Suprapubic skin (tissue), 4 donors: ENCODE data around the gene KCTD18. TPM values are rescaled to one million over a fixed set of nuclear protein-coding genes. Genes with fewer than 3 reads are reported as not detected.

Source experiments
- DNase-seq, 2 donors: peaks; one replicate each; pipeline ENCODE4 v3.0.0-alpha.2; 2019; ENCODE audit warnings: low spot score in 2 of 2
- H3K27ac ChIP-seq: fragments of 200-600 bp; sonication (generic); one replicate; pipeline ENCODE4 v1.5.1; 2019
- H3K27me3 ChIP-seq: fragments of 200-600 bp; sonication (generic); one replicate; pipeline ENCODE4 v1.5.1; 2019
- H3K36me3 ChIP-seq: fragments of 200-600 bp; sonication (generic); one replicate; pipeline ENCODE4 v1.5.1; 2019
- H3K4me1 ChIP-seq: fragments of 200-600 bp; sonication (generic); one replicate; pipeline ENCODE4 v1.5.1; 2019
- H3K4me3 ChIP-seq: fragments of 200-600 bp; sonication (generic); one replicate; pipeline ENCODE4 v1.5.1; 2019; ENCODE audit warnings: mild to moderate bottlenecking
- H3K9me3 ChIP-seq: fragments of 200-600 bp; sonication (generic); one replicate; pipeline ENCODE4 v1.5.1; 2019
- EP300 ChIP-seq: sonication (generic); formaldehyde crosslinking; IDR thresholded peaks from one replicate; pipeline ENCODE4 v1.6.1; 2017; ENCODE audit warnings: antibody characterized with exemption
- POLR2A ChIP-seq, 2 donors: fragments of 450-650 bp; IDR thresholded peaks; one replicate each; pipeline ENCODE4 v1.6.1; 2017; ENCODE audit warnings: antibody characterized with exemption in 2 of 2, mild to moderate bottlenecking in 2 of 2, moderate library complexity in 2 of 2
- POLR2AphosphoS5 ChIP-seq, 3 donors: sonication (generic); formaldehyde crosslinking; IDR thresholded peaks; one replicate each; pipeline ENCODE4 v1.6.1; 2017; ENCODE audit warnings: antibody characterized with exemption in 3 of 3
- WGBS: methylation state at CpG from one replicate; pipeline ENCODE4 v1.1.5; 2018; 5-methylcytosine and 5-hydroxymethylcytosine counted together
- total RNA-seq, 4 donors: library from RNA; depleted of rRNA; stranded (reverse); fragments of >200 nt; gene quantifications; one replicate each; pipeline ENCODE4 v1.1.0, GENCODE V29; 2016
- TF ChIP-seq, protein P1 (sequence below), 2 donors: fragments of 200-600 bp in 1 of 2; fragments of 450-650 bp in 1 of 2; sonication (generic) in 1 of 2; IDR thresholded peaks; one replicate each; pipeline ENCODE4 v1.5.1; 2016 to 2019; ENCODE audit warnings: antibody characterized with exemption in 2 of 2, mild to moderate bottlenecking in 1 of 2, moderate library complexity in 1 of 2

The KCTD18 gene
- total RNA-seq, 4 donors from 2014 or later: 14.0 to 22.8 (median 21.2) TPM

DNA sequence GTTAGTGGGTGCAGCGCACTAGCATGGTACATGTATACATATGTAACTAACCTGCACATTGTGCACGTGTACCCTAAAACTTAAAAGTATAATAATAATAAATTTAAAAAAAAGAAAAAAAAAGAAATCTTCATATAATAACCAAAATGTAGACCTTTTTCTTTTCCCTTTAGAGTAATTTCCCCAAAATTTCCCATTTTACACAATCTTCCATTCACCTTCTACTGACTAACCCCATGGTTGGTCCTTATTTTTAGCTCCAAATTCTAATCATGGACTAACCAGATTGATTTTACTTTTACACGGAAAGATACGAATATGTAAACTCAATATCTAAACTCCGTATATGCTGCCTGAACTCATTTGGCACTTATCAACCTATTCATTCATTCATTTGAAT, 7.7 kb downstream of the KCTD18 start:
- Histone ChIP-seq H3K4me1 (no peaks in the 10 kb centered on the region), H3K27me3 (no peaks in the 10 kb centered on the region), H3K36me3 (peaks cover 33% of the 10 kb centered on the region), H3K9me3 (no peaks in the 10 kb centered on the region), H3K4me3 (no peak overlapping the region), H3K27ac (no peak overlapping the region)
- no peak for DNase-seq
- WGBS: 94% methylated on average over 5 of the region's 5 CpGs
- TF ChIP-seq POLR2AphosphoS5 (IDR thresholded peaks at IDR 0.05): no peak
- no peak for TF ChIP-seq EP300

DNA sequence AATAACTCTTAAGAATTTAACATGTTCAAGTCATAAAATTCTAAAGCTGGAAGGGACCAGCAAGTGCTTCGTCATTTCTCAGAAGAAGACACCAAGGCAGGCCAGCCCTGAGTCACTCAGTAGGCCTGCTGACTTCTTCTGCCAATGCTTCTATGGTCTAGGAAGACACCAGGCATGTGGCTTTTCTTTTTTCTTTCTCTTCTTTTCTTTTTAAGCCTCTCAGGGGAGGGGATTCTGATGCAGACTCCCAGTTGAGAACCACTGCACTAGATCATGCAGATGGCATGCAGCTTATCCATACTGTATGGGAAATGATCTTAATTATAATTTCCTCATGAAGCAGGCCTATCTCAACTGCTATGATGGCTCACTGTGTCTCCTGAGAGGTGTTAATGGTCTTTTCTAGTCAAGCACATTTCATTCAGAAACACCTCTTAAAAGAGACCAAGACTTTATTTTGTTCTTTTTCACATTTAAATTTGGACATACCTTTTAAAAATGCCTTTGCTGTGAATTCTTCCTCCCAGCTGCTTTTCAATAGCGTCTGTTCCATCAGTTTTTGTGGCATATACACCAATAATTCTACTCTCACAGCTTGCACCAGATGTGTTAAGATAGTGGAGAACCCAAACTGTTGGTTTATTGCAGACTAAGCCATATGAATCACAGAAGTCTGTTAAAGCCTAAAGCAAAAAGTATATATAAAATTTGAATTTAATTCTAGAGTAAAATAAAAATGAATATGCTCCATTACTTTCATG, 11.3 kb downstream of the KCTD18 start:
- Histone ChIP-seq H3K9me3 (no peaks in the 10 kb centered on the region), H3K4me1 (no peaks in the 10 kb centered on the region), H3K4me3 (no peak overlapping the region), H3K27me3 (no peaks in the 10 kb centered on the region), H3K36me3 (peaks cover 49% of the 10 kb centered on the region), H3K27ac (no peak overlapping the region)
- TF ChIP-seq EP300 (no peak), POLR2AphosphoS5 (IDR thresholded peaks at IDR 0.05) (no peak), POLR2A (IDR thresholded peaks at IDR 0.05) (no peak)
- TF ChIP-seq, protein P1, sequence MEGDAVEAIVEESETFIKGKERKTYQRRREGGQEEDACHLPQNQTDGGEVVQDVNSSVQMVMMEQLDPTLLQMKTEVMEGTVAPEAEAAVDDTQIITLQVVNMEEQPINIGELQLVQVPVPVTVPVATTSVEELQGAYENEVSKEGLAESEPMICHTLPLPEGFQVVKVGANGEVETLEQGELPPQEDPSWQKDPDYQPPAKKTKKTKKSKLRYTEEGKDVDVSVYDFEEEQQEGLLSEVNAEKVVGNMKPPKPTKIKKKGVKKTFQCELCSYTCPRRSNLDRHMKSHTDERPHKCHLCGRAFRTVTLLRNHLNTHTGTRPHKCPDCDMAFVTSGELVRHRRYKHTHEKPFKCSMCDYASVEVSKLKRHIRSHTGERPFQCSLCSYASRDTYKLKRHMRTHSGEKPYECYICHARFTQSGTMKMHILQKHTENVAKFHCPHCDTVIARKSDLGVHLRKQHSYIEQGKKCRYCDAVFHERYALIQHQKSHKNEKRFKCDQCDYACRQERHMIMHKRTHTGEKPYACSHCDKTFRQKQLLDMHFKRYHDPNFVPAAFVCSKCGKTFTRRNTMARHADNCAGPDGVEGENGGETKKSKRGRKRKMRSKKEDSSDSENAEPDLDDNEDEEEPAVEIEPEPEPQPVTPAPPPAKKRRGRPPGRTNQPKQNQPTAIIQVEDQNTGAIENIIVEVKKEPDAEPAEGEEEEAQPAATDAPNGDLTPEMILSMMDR (IDR thresholded peaks at IDR 0.05): no peak
- WGBS: 77% methylated on average over 2 of the region's 2 CpGs
- DNase-seq: no peak

DNA sequence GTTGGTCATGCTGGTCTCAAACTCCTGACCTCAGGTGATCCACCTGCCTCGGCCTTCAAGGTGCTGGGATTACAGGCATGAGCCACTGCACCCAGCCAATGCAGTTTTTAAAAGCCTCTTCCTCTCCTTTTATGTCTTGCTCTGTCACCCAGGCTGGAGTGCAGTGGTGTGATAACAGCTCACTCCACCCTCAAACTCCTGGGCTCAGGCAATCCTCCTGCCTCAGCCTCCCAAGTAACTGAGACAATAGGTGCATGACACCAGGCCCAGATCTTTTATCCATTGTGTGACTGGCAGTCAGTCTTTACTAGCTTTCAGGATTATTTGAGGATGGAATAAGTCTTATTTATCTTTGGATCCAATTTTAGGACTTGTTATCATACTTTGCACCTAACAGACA, 13.2 kb downstream of the KCTD18 start:
- H3K36me3 ChIP-seq: peaks cover 62% of the 10 kb centered on the region

GRCh38 chr2:200494048-200494447, 15.8 kb downstream of the KCTD18 start:
- Histone ChIP-seq H3K4me1 (no peaks in the 10 kb centered on the region), H3K36me3 (peaks cover 88% of the 10 kb centered on the region), H3K27ac (no peak overlapping the region), H3K9me3 (no peaks in the 10 kb centered on the region), H3K4me3 (no peak overlapping the region), H3K27me3 (no peaks in the 10 kb centered on the region)
- 91% methylated on average over 2 of the region's 2 CpGs for WGBS
- TF ChIP-seq POLR2AphosphoS5 (IDR thresholded peaks at IDR 0.05): no peak
- TF ChIP-seq POLR2A (IDR thresholded peaks at IDR 0.05): no peak
- TF ChIP-seq EP300: no peak
- TF ChIP-seq, protein P1 (IDR thresholded peaks at IDR 0.05): no peak
- no peak for DNase-seq

More for the DNA sequence above, 13.2 kb downstream of the KCTD18 start:
- Histone ChIP-seq H3K9me3 (no peaks in the 10 kb centered on the region), H3K4me1 (no peaks in the 10 kb centered on the region), H3K27ac (no peak overlapping the region), H3K27me3 (no peaks in the 10 kb centered on the region), H3K4me3 (no peak overlapping the region)
- WGBS: 100% methylated on average over 1 of the region's 1 CpG
- DNase-seq: no peak
- TF ChIP-seq, protein P1 (IDR thresholded peaks at IDR 0.05): no peak
- TF ChIP-seq POLR2A (IDR thresholded peaks at IDR 0.05): no peak
- no peak for TF ChIP-seq POLR2AphosphoS5 (IDR thresholded peaks at IDR 0.05)
- TF ChIP-seq EP300: no peak

GRCh38 chr2:200492656-200493055, 17.2 kb downstream of the KCTD18 start:
- no peak for DNase-seq
- Histone ChIP-seq H3K4me3 (no peak overlapping the region), H3K27me3 (no peaks in the 10 kb centered on the region), H3K27ac (no peak overlapping the region), H3K4me1 (no peaks in the 10 kb centered on the region), H3K36me3 (peaks cover 75% of the 10 kb centered on the region), H3K9me3 (no peaks in the 10 kb centered on the region)
- TF ChIP-seq EP300 (no peak), POLR2AphosphoS5 (IDR thresholded peaks at IDR 0.05) (no peak), POLR2A (IDR thresholded peaks at IDR 0.05) (no peak)
- TF ChIP-seq, protein P1 (IDR thresholded peaks at IDR 0.05): no peak
